Keratinocyte (primary cell): ENCODE results near the gene WDR46.

ENCODE experiments used
- EZH2 ChIP-seq: IDR thresholded peaks from one replicate; pipeline ENCODE4 v1.6.1; 2012; ENCODE audit warnings: inconsistent platforms, mild to moderate bottlenecking, low read length, moderate library complexity
- TF ChIP-seq, protein P1 (sequence below), 3 experiments: IDR thresholded peaks in 1 of 3; conservative IDR thresholded peaks in 1 of 3; optimal IDR thresholded peaks in 1 of 3; 2 replicates in 2 of 3; 3 replicates in 1 of 3; pipeline versions ENCODE3 to v1.5.1; 2011; ENCODE audit warnings: low read length in 3 of 3, mild to moderate bottlenecking in 3 of 3, moderate library complexity in 2 of 3, control low read depth in 1 of 3, inconsistent platforms in 1 of 3; ENCODE audit not compliant: insufficient read depth in 2 of 3; ENCODE audit errors: extremely low read depth in 1 of 3

- TF ChIP-seq, protein P1, sequence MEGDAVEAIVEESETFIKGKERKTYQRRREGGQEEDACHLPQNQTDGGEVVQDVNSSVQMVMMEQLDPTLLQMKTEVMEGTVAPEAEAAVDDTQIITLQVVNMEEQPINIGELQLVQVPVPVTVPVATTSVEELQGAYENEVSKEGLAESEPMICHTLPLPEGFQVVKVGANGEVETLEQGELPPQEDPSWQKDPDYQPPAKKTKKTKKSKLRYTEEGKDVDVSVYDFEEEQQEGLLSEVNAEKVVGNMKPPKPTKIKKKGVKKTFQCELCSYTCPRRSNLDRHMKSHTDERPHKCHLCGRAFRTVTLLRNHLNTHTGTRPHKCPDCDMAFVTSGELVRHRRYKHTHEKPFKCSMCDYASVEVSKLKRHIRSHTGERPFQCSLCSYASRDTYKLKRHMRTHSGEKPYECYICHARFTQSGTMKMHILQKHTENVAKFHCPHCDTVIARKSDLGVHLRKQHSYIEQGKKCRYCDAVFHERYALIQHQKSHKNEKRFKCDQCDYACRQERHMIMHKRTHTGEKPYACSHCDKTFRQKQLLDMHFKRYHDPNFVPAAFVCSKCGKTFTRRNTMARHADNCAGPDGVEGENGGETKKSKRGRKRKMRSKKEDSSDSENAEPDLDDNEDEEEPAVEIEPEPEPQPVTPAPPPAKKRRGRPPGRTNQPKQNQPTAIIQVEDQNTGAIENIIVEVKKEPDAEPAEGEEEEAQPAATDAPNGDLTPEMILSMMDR (optimal IDR thresholded peaks at IDR 0.05 in 1 of 3, IDR thresholded peaks at IDR 0.05 in 1 of 3, conservative IDR thresholded peaks at IDR 0.05 in 1 of 3; ENCODE audit: extremely low read depth in 1 of 3, insufficient read depth in 2 of 3, low read length in 3 of 3) = no peak
- no peak for TF ChIP-seq EZH2
These were observed 9.1 kb upstream of the WDR46 start for GRCh38 chr6:33297956-33298772.
